SK-N-SH (cell line): ENCODE results near the gene LIN52.

ENCODE experiments used
- YY1 ChIP-seq: IDR thresholded peaks from 2 replicates; pipeline ENCODE4 v1.4.0; 2012; ENCODE audit warnings: low read depth, mild to moderate bottlenecking
- TF ChIP-seq, protein P1 (sequence below): fragments of 200-600 bp; sonication (generic); IDR thresholded peaks from 2 replicates; pipeline ENCODE4 v1.6.1; 2017; ENCODE audit warnings: antibody characterized with exemption, mild to moderate bottlenecking, moderate library complexity

DNA sequence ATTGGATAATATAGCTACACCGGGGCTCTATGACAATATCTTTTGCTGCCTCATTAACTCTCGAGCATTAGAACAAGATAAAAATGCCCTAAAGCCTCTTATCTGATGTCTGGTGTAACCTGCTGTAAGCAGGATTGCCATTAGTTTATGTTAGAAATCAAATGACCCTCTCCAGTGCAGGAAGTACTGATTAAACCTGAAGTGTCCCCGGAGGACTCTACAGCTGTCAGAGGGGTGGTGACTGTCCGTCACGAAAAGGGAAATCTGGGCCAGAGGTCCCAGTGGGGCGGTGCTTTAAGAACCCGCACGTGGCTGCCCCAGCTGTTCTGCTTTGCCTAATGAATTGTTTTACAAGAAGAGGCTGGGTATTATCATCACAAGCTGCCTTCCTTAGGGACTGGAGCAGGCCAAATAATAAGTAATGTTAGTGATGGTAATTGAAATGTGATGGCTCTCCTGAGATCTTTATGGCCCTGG, 55.7 kb downstream of the LIN52 start:
- TF ChIP-seq YY1 = no peak
- TF ChIP-seq, protein P1, sequence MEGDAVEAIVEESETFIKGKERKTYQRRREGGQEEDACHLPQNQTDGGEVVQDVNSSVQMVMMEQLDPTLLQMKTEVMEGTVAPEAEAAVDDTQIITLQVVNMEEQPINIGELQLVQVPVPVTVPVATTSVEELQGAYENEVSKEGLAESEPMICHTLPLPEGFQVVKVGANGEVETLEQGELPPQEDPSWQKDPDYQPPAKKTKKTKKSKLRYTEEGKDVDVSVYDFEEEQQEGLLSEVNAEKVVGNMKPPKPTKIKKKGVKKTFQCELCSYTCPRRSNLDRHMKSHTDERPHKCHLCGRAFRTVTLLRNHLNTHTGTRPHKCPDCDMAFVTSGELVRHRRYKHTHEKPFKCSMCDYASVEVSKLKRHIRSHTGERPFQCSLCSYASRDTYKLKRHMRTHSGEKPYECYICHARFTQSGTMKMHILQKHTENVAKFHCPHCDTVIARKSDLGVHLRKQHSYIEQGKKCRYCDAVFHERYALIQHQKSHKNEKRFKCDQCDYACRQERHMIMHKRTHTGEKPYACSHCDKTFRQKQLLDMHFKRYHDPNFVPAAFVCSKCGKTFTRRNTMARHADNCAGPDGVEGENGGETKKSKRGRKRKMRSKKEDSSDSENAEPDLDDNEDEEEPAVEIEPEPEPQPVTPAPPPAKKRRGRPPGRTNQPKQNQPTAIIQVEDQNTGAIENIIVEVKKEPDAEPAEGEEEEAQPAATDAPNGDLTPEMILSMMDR = no peak
